Subcutaneous adipose tissue (tissue), 4 donors: ENCODE data around the gene HPS5. TPM values are rescaled to one million over a fixed set of nuclear protein-coding genes. Genes with fewer than 3 reads are reported as not detected.

Source experiments
- CTCF ChIP-seq: fragments of 450-650 bp; IDR thresholded peaks from one replicate; pipeline ENCODE4 v1.5.1; 2016; ENCODE audit warnings: low read depth, mild to moderate bottlenecking, control low read depth, antibody characterized with exemption, moderate library complexity
- total RNA-seq, 4 donors: library from RNA; depleted of rRNA; stranded (reverse); fragments of >200 nt; gene quantifications; one replicate each; pipeline ENCODE4 v1.1.0, GENCODE V29; 2016

Gene HPS5
- total RNA-seq, 4 donors from 2014 or later = 17.1 to 35.1 (median 18.4) TPM

- no peak for TF ChIP-seq CTCF
These were observed 51.8 kb downstream of the HPS5 start for GRCh38 chr11:18270102-18270501.

GRCh38 chr11:18265949-18266348, 56.0 kb downstream of the HPS5 start, which contains the start of gene SAA1:
Gene SAA1, plus strand, starts transcription at chr11:18266264. Its CDS starts 624 bp downstream, at chr11:18266888.
- no peak for TF ChIP-seq CTCF

- no peak for TF ChIP-seq CTCF
These were observed 57.0 kb downstream of the HPS5 start for GRCh38 chr11:18264677-18265555.

GRCh38 chr11:18264035-18264434, 57.9 kb downstream of the HPS5 start:
- no peak for TF ChIP-seq CTCF

- no peak for TF ChIP-seq CTCF
These were observed 60.2 kb downstream of the HPS5 start for GRCh38 chr11:18261721-18262120.

GRCh38 chr11:18259259-18259658, 62.7 kb downstream of the HPS5 start:
- no peak for TF ChIP-seq CTCF

- no peak for TF ChIP-seq CTCF
These were observed 67.1 kb downstream of the HPS5 start for GRCh38 chr11:18254781-18255361.
